ENCODE data around the gene GDPD1. TPM values are rescaled to one million over a fixed set of nuclear protein-coding genes. Genes with fewer than 3 reads are reported as not detected.

GDPD1 gene
- total RNA-seq, 4 donors from 2014 or later, result 0.29 to 0.95 (median 0.29) TPM; not detected in 1

DNA sequence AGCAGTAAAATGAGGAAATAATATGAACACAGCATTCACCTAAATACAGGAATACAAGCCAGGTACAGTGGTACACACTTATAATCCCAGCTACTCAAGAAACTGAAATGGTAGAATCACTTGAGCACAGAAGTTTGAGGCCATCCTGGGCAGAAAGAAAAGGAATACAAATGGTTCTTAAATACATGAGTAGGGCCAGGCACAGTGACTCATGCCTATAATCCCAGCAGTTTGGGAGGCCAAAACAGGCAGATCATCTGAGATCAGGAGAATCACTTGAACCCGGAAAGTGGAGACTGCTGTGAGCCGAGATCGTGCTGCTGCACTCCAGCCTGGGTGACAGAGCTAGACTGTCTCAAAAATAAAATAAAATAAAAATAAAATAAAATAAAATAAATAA, 33.5 kb upstream of the GDPD1 start:
- no peaks in the 10 kb centered on the region for H3K9me3 ChIP-seq
- H3K27ac ChIP-seq, result no peak overlapping the region
- TF ChIP-seq CTCF (IDR thresholded peaks at IDR 0.05 in 4 of 5, conservative IDR thresholded peaks at IDR 0.05 in 1 of 5) (no peak), POLR2A (IDR thresholded peaks at IDR 0.05) (no peak)
- in situ Hi-C loops (cut with MboI; ENCODE audit: low sequenced_read_pairs in 4 of 4) (no loop called here), intact Hi-C loops (cut with DNase I; ENCODE audit: low total_unique reads) (no loop called here)
- H3K4me1 ChIP-seq, result no peaks in the 10 kb centered on the region
- ATAC-seq (no peak), DNase-seq (no peak)
- H3K36me3 ChIP-seq, result no peaks in the 10 kb centered on the region
- no peak overlapping the region for H3K4me3 ChIP-seq
- no peaks in the 10 kb centered on the region for H3K27me3 ChIP-seq

DNA sequence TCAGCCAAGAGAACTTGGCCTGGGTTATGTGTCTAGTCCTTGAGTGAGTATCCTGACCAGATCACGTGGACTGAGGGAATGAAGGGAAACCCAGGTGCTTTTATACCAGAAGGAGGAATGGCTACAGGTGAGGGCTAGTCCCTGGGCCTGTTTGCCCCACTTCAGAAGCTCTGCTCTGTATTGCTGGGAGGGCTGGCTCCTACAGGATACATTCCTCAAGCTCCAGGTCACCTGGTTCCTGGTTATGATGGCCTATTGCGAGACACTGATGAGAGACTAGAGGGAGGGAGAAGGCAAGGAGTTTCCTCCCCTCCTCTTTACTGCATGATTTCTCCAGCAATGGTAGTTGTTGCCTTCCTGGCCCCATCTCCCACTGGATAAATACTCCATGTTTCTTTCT, 29.5 kb upstream of the GDPD1 start:
- no peaks in the 10 kb centered on the region for H3K36me3 ChIP-seq
- intact Hi-C loops (cut with DNase I; ENCODE audit: low total_unique reads), result no loop called here
- in situ Hi-C loops (cut with MboI; ENCODE audit: low sequenced_read_pairs in 4 of 4), result no loop called here
- no peaks in the 10 kb centered on the region for H3K27me3 ChIP-seq
- no peak overlapping the region for H3K27ac ChIP-seq
- no peaks in the 10 kb centered on the region for H3K4me1 ChIP-seq
- no peak for TF ChIP-seq POLR2A (IDR thresholded peaks at IDR 0.05)
- H3K4me3 ChIP-seq, result no peak overlapping the region
- no peak for ATAC-seq
- no peaks in the 10 kb centered on the region for H3K9me3 ChIP-seq
- DNase-seq, result no peak

GRCh38 chr17:59193336-59193862, 26.9 kb upstream of the GDPD1 start:
- intact Hi-C loops (cut with DNase I; ENCODE audit: low total_unique reads), result no loop called here
- Histone ChIP-seq H3K4me1 (no peaks in the 10 kb centered on the region), H3K4me3 (no peak overlapping the region), H3K36me3 (no peaks in the 10 kb centered on the region), H3K27me3 (no peaks in the 10 kb centered on the region), H3K27ac (no peak overlapping the region), H3K9me3 (no peaks in the 10 kb centered on the region)
- TF ChIP-seq CTCF (IDR thresholded peaks at IDR 0.05 in 4 of 5, conservative IDR thresholded peaks at IDR 0.05 in 1 of 5), result no peak
- TF ChIP-seq POLR2A (IDR thresholded peaks at IDR 0.05), result no peak
- ATAC-seq (no peak), DNase-seq (no peak)
- in situ Hi-C loops (cut with MboI; ENCODE audit: low sequenced_read_pairs in 4 of 4), result no loop called here

DNA sequence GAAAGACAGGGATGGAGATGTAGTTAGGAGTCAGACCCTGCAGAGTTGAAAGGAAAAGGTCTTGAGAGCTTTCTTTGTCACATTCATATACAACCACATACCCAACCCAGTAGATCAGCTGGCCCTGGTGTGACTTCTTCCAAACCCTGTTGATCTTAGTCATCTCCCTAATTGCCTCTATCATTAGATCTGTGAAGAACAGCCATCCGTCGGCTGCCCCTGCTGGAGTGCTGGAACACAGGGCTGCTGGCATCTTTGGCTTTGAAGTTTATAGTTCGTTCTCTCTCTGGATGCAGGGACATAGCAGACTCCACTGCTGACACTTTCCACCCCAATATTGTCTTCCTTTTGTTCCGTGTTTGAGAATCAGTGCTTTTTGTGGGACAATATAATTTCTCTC, 20.9 kb upstream of the GDPD1 start:
- H3K27me3 ChIP-seq, result no peaks in the 10 kb centered on the region
- H3K4me1 ChIP-seq, result no peaks in the 10 kb centered on the region
- H3K4me3 ChIP-seq, result no peak overlapping the region
- TF ChIP-seq POLR2A (IDR thresholded peaks at IDR 0.05), result no peak
- TF ChIP-seq CTCF (IDR thresholded peaks at IDR 0.05 in 4 of 5, conservative IDR thresholded peaks at IDR 0.05 in 1 of 5), result no peak
- intact Hi-C loops (cut with DNase I; ENCODE audit: low total_unique reads), result no loop called here
- DNase-seq (no peak), ATAC-seq (no peak)
- H3K9me3 ChIP-seq, result no peaks in the 10 kb centered on the region
- H3K36me3 ChIP-seq, result no peaks in the 10 kb centered on the region
- in situ Hi-C loops (cut with MboI; ENCODE audit: low sequenced_read_pairs in 4 of 4), result no loop called here
- no peak overlapping the region for H3K27ac ChIP-seq

DNA sequence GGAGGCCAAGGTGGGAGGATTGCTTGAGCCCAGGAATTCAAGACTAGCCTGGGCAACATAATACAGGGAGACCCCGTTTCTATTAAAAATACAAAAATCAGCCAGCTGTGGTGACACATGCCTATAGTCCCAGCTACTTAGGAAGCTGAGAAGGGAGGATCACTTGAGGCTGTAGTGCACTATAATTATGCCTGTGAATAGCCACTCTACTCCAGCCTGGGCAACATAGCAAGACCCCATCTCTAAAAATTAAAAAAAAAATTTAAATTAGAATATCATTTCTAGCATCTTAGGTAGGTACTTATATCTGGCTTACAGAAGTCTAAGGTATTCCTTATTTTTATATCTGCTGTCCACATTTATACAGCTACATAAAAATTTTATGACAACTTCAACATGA, 18.0 kb upstream of the GDPD1 start:
- no peaks in the 10 kb centered on the region for H3K9me3 ChIP-seq
- H3K36me3 ChIP-seq, result no peaks in the 10 kb centered on the region
- H3K4me3 ChIP-seq, result no peak overlapping the region
- ATAC-seq (no peak), DNase-seq (no peak)
- no peak overlapping the region for H3K27ac ChIP-seq
- H3K27me3 ChIP-seq, result no peaks in the 10 kb centered on the region
- H3K4me1 ChIP-seq, result no peaks in the 10 kb centered on the region
- TF ChIP-seq CTCF (IDR thresholded peaks at IDR 0.05 in 4 of 5, conservative IDR thresholded peaks at IDR 0.05 in 1 of 5), result no peak
- no peak for TF ChIP-seq POLR2A (IDR thresholded peaks at IDR 0.05)
- in situ Hi-C loops (cut with MboI; ENCODE audit: low sequenced_read_pairs in 4 of 4), result no loop called here
- intact Hi-C loops (cut with DNase I; ENCODE audit: low total_unique reads), result no loop called here

Data from gastrocnemius medialis (tissue), 4 donors.